Cardiac fibroblast (primary cell): Measurements from ENCODE around the gene FASTK.

Experiments
- DNase-seq, 2 donors: peaks; one replicate each; pipeline versions ENCODE4 v3.0.0 to v3.0.0-alpha.2; 2010; ENCODE audit warnings: low read depth in 2 of 2
- H3K4me3 ChIP-seq, 2 donors: replicated peaks in 1 of 2; 1 replicate in 1 of 2; 2 replicates in 1 of 2; pipeline ENCODE4 v1.5.1; 2011; ENCODE audit warnings: low read depth in 2 of 2, low read length in 2 of 2, mild to moderate bottlenecking in 2 of 2, moderate library complexity in 1 of 2
- TF ChIP-seq, protein P1 (sequence below): IDR thresholded peaks from one replicate; pipeline ENCODE4 v1.5.1; 2011; ENCODE audit warnings: low read depth, mild to moderate bottlenecking, low read length, inconsistent platforms

Gene FASTK

DNA sequence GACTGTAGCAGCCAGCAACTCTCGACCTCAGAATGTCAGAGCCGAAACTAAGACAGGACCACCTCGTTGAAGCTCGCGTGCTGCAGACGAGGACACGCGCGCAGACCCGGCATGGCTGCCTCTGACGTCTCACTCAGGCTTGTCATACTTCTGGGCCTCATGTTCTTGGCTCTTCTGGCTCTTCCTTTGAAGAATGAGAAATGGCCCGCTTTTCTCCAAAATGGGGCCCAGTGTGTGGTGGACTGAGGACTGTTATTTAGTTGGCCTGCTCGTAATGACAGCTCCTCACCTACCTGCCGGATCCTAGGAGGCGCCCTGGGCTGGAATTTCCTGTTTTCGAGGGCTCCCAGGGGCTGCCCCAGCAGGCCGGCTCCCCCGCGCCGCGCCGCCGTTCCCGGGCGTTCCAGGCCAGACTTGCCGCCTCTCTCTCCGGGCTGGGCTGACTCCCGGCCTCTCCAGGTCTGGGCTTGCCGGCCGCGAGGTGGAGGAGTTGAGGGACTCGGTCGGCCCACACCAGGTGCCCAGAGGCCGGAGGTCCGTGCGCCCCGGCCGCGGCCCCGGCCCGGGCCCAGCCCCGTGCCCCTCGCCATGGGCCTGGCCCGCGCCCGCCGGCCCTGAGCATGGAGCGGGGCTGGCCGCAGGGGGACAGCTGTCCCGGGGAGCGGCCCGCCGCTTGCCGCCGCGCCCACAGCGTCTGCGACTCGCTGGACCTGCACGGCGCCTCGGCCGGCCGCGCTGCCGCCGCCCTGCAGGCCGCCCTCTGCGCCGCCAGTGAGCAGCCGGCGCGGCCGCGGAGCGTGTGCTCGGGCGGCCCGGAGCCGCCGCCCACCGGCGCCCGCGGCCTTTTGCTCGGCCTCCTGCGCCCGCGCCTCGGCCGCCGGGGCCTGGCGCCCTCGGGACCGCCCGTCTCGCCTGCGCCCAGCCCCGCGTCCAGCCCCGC is 33.8 kb upstream of the FASTK start:
- DNase-seq: no peak
- no peak overlapping the region for H3K4me3 ChIP-seq
- TF ChIP-seq, protein P1, sequence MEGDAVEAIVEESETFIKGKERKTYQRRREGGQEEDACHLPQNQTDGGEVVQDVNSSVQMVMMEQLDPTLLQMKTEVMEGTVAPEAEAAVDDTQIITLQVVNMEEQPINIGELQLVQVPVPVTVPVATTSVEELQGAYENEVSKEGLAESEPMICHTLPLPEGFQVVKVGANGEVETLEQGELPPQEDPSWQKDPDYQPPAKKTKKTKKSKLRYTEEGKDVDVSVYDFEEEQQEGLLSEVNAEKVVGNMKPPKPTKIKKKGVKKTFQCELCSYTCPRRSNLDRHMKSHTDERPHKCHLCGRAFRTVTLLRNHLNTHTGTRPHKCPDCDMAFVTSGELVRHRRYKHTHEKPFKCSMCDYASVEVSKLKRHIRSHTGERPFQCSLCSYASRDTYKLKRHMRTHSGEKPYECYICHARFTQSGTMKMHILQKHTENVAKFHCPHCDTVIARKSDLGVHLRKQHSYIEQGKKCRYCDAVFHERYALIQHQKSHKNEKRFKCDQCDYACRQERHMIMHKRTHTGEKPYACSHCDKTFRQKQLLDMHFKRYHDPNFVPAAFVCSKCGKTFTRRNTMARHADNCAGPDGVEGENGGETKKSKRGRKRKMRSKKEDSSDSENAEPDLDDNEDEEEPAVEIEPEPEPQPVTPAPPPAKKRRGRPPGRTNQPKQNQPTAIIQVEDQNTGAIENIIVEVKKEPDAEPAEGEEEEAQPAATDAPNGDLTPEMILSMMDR: no peak

DNA sequence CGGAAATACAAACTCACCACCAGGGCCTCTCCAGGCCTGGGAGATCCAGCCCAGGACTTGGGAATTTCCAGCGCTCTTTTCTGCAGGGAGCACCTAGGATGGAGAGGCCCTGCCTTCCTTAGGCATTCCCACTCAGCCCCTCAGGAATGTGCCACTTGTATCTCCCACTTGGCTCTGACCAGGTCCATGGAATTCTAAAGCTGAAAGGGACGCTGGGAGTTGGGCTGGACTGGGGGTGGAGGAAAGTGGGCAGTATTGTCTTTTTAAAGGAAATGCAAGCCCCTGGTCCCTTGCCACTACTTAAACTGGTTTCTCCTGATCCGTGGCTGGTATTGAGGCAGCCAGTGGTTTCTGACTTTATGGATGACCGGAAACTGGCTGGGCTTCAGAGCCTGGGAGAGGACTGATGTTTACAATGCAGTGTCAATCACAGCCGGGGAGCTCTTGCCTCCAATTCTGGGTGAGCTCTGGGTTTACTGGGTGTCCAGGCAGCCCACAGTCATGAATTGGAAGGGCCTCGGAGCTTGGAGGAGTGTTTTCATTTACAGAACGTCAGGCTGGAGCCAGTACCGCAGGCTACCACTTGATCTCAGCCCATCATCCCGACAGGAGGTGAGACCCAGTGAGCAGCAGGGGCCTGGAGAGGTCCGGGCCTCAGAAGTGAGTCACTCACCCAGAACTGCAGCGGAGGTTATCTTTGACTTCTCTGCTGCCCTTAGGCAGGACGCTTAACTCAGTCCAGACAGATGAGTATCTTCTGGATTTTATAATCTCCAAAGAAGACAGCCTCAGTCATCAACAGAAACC is 32.9 kb upstream of the FASTK start:
- DNase-seq: peak; percentile 48 to 72
- TF ChIP-seq, protein P1: peak; percentile 2
- H3K4me3 ChIP-seq: no peak overlapping the region

DNA sequence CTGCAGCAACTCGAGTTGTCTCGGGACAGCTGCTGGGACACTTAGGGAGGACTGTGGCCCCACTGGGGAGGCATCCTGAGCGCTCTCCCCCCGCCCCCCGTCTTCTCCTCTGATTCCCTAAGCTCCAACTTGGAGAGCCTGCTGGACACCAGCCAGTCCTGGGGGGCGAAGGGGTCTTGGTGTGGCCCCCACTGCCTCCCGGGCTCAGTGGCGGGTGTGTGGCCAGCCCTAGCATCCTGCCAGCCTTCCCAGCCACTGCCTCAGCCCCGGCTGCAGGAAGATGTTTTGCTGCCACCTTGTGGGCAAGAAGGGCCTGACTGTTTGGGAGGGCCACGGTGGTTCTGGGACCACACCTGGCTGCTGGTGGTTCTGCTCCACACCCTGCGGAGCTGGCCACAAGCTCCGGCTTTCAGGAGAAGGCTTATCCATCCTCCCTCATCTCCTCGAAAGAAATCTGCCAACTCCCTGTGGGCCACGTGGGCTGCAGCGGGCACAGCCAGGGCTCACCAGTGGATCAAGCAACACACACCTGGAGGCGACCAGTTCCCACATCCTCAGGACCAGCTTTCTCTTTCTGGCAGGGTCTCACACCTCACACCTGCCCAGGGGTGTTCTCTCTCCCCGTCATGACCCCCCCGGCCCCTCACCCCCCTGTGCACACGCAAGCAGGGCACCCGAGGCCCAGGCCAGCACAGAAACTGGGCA is 30.5 kb upstream of the FASTK start:
- TF ChIP-seq, protein P1: peak; percentile 87
- H3K4me3 ChIP-seq: no peak overlapping the region

DNA sequence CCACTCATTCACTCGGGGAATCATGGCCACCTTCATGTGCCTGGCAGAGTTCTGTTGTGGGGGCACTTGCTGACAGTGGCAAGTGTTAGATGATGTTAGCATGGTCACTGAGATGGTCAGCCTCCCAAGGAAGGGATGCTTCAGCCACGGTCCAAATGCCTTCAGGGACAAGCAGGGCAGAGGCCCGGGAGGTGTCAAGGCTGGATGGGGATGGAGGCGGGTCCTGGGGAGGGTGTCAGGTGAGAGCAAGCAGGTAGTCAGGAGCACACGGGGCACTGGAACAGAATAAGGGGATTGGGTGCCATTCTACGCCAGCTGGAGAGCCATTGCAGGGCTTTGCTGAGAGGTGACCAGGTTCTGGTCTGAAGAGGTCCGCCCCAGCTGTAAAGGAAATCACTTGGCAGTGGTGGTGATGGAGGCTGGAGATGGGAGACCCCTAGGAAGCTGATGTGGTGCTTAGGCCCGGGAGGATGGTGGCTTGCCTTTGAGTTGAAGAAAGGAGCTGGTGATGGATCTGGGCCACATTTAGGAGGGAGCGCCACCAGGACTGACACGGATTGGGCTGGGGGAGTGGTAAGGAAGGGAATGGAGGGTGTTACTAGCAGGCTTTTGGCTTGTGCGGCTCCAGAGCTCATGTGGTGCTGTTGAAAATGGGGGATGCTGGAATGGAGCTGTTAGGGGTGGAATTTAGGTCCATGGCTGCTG is 29.8 kb upstream of the FASTK start:
- DNase-seq: no peak
- TF ChIP-seq, protein P1: no peak
- no peak overlapping the region for H3K4me3 ChIP-seq

More for the DNA sequence above, 30.5 kb upstream of the FASTK start:
- DNase-seq: peak; percentile 75 to 78

DNA sequence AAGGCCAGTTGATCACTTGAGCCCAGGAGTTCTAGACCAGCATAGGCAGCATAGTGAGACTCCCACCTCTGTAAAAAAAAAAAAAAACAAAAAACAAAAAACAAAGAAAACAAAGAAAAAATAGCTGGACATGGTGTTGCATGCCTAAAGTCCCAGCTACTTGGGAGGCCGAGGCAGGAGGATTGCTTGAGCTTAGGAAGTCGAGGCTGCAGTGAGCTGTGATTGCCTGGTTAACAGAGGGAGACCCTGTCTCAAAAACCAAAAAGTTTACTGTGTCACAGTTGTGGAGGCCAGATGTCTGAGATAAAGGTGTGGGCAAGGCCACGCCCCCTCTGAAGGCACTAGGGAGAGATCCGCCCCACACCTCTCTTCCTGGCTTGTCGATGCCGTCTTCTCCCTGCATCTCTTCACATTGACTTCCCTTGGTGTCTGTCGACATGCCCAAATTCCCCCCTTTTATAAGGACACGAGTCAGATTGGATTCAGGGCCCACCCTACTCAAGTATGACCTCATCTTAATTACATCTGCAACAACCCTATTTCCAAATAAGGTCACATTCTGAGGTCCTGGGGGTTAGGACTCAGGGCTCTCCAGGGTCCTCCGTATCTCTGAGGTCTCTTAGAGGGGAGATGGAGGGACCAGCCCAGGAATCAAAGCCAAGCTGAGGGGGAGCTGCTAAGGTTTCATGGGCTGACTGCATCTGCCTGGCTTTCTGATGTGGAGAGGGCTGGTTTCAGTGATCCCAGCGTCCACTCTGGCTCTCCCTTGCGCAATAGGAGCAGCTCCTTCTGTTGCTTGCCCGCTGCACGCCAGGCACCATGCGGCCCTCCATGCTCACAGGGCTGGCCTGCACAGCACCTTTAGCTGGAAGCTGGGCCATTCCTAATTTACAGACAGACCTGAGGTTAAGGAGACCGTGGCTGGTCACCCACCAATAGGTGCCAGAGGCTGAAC is 28.8 kb upstream of the FASTK start:
- no peak overlapping the region for H3K4me3 ChIP-seq
- TF ChIP-seq, protein P1: no peak
- DNase-seq: peak; percentile 49 to 52
